HG02970 (cell line): ENCODE data around the gene RHAG.

ENCODE experiments used
- ATAC-seq: cut with Tn5 transposase; IDR thresholded peaks from one replicate; pipeline ENCODE4 v1.9.1; 2021; ENCODE audit warnings: mild to moderate bottlenecking, moderate library complexity, moderate number of reproducible peaks; ENCODE audit not compliant: unreplicated experiment, low FRiP score

RHAG gene

GRCh38 chr6:49570474-49571079 lies 66.1 kb downstream of the RHAG start:
- no peak for ATAC-seq

- no peak for ATAC-seq
Observed at GRCh38 chr6:49565855-49566254, 70.8 kb downstream of the RHAG start.

GRCh38 chr6:49565261-49565660 lies 71.4 kb downstream of the RHAG start:
- ATAC-seq, result no peak

- no peak for ATAC-seq
Observed at GRCh38 chr6:49564552-49564951, 72.1 kb downstream of the RHAG start.

- ATAC-seq, result no peak
Observed at GRCh38 chr6:49563006-49563886, 73.4 kb downstream of the RHAG start.

- ATAC-seq, result no peak
Observed at GRCh38 chr6:49558238-49558637, 78.4 kb downstream of the RHAG start.

- no peak for ATAC-seq
Observed at GRCh38 chr6:49557177-49557576, 79.5 kb downstream of the RHAG start.

GRCh38 chr6:49556429-49556837 lies 80.2 kb downstream of the RHAG start:
- no peak for ATAC-seq

- ATAC-seq, result no peak
Observed at GRCh38 chr6:49555951-49556350, 80.7 kb downstream of the RHAG start.
